GM21723 (cell line): ENCODE data around the gene ANP32B.
"Not testable (repeated sequence)": the region's sequence is repeated elsewhere in the genome, so short reads cannot be mapped to it uniquely, and the experiment has no call there.

Experiments
- ATAC-seq: cut with Tn5 transposase; IDR thresholded peaks from one replicate; pipeline ENCODE4 v1.9.1; 2021; ENCODE audit warnings: mild to moderate bottlenecking, moderate library complexity; ENCODE audit not compliant: unreplicated experiment

The ANP32B gene

DNA sequence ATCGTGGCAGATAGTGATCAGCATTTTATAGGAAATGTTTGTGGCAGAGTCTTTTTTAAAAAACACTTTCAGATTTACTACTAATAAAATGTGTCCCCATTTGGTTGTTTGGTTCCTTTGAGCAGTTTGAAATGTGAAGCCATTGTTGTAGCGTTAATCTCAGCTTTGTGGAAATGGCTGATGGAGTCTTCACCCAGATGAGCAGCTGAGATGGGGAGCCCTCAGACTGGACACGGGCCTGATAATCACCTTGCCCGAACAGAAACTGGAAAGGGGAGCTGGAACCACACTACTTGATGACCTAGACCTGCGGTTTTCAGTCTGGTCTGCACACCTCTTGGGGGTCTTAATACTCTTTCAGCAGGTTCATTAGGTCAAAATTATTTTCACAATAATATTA, 20.6 kb upstream of the ANP32B start:
- ATAC-seq = no peak

DNA sequence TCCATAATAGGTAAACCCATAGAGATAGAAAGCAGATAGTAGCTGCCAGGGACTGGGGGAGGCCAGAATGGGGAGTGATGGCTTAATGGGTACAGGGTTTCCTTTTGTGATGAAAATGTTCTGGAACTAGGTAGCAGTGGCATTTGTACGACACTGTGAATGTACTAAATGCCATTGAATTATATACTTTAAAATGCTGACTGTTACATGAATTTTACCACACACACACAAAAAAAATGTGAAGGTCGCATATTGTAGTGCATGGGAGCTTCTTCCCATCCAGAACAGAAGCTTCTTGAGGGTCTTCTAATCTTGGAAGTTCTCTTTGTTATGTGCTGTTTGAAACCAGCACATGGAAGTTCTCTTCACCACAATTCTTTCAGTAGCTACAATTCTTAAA, 19.9 kb upstream of the ANP32B start:
- ATAC-seq = no peak

DNA sequence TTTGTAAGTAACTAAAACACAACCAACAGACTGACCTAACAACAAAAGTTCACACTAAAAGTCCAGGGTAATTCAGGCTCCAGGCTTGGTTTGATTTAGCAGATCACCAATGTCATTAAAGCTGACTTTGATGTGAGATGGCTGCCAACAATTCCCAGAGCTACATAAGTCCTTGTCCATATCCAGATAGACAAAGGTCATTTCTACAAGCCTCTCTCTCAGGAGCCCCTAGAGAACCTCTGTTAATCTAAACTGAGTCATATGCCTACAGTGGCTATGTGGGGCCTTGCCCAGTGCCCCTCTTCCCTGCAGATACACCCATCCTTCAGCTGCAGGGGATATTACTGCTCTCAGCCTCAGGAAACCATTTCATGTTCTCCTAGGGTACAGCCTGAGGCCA, 18.2 kb upstream of the ANP32B start:
- ATAC-seq = no peak

DNA sequence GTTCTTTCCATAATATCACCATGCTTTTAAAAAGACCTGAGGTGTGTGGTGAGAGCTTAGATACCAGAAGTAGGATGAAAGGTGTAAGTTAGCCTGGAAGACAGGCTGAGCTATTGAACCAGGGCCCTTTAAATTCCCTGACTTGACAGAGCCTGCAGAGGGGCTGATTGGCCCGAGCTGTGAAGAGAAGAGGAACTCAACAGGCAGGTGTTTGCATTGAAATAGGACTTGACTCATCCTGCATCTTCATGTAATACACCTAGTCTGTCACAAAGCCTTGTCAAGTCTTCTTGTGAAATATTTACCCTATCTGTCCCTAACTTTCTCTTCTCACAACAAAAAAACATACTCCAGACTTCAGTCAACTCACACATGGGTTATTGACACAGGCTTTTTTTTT, 16.6 kb upstream of the ANP32B start:
- no peak for ATAC-seq

DNA sequence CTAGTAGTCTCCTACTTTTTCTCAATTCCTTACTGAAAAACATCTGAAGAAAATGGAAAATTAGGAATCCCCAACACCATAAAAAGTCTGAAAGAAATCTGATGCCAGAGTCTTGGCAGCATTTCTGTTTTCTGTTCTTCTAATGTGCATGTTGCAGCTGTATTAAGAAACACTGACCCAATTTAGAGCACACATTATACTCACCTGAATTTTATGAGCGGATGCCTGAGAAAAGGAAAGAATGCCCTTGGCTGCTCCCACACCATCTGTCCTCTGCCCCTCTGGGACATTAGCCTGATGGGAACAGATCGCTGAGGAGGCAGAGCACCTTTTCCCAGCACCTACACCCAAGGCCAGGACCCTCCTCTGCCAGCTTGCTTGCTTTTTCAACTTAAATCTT, 14.1 kb upstream of the ANP32B start:
- ATAC-seq = no peak

DNA sequence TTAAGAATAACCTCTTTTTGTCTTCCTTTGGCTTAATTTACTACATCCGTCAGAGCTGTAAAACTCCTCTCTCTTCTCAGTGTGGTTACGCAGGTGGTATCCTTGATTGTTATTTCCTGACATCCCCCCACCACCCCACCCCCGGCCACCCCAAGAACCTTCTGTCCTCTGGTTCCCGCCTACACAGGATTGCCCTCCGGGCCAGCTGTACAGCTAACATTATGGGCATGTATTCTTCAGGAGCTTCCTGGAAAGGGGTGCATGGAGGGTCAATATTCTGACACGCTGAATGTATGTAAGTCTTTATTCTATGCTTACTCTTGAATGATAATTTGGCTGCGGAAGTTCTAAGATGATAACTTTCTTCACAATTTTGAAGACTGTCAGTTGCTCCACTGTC, 13.0 kb upstream of the ANP32B start:
- ATAC-seq = no peak

DNA sequence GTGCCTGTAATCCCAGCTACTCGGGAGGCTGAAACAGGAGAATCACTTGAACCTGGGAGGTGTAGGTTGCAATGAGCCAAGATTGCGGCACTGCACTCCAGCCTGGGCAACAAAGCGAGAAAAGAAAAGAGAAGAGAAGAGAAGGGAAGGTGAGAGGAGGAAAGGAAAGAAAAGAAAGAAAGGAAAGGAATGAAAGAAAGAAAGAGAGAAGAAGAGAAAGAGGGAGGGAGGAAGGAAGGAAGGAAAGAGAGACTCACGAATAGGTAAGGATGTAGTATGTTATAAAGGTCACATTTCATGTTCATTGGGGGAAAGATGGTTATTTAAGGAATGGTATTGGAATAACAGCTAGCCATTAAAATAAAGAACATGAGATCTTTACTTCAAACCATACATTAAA, 10.4 kb upstream of the ANP32B start:
- no peak for ATAC-seq

DNA sequence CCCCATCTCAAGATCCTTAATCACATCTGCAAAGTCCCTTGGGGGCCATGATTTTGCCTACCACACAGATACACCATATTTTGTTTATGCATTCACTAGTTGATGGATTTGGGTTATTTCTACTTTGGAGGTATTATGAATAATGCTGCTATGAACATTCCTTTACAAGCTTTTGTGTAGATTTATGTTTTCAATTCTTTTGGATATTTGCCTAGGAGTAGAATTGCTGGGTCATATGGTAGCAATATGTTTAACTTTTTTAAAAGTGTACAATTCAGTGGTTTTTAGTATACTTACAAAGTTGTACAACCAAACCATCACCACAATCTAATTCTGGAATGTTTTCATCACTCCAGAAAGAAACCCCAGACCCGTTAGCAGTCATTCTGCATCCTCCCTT, 7.8 kb upstream of the ANP32B start:
- no peak for ATAC-seq

DNA sequence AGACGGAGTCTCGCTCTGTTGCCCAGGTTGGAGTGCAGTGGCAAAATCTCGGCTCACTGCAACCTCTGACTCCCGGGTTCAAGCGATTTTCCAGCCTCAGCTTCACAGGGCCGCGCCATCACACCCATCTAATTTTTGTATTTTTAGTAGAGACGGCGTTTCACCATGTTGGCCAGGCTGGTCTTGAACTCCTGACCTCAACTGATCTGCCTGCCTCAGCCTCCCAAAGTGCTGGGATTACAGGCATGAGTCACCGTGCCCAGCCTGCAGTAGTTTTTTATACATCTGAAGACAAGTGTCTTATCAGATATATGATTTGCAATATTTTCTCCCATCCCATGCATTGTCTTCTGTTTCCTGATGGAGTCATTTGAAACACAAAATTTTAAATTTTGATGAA, 6.5 kb upstream of the ANP32B start:
- ATAC-seq = not testable (repeated sequence)

DNA sequence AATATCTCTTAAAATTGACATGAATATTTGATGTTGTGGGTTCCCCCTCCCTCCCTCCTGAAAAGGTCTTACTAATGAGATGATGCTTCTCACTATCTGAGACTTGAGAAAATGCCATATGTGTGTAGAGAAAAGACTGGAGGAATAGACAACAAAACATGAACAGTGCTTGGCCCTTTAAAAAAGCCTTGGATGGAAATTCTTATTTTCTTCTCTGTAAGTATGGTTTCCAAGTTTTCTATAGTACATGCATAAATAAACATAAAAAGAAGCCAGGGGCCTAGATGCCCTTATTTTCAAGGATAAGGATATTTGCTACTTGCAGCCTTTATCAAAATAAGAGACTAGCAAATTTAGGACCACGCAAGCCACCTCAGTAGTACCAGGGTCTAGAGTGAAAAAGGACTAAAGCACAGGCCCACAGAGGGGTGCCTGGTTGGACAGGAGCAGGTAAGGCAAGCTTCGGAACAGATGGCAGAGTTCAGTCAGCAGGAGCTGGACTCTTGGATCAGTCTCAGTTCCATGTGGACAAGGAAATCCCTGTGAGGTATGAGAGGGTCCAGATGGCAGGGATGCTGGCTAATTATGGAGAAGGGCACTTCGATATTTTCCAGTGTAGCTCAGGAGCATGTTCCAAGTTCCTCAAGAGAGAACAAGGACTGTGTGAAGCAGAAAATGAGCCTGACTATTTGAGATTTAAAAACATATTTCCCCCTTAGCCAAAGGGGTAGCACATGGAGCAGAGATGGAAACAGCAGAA, 4.6 kb upstream of the ANP32B start:
- no peak for ATAC-seq

DNA sequence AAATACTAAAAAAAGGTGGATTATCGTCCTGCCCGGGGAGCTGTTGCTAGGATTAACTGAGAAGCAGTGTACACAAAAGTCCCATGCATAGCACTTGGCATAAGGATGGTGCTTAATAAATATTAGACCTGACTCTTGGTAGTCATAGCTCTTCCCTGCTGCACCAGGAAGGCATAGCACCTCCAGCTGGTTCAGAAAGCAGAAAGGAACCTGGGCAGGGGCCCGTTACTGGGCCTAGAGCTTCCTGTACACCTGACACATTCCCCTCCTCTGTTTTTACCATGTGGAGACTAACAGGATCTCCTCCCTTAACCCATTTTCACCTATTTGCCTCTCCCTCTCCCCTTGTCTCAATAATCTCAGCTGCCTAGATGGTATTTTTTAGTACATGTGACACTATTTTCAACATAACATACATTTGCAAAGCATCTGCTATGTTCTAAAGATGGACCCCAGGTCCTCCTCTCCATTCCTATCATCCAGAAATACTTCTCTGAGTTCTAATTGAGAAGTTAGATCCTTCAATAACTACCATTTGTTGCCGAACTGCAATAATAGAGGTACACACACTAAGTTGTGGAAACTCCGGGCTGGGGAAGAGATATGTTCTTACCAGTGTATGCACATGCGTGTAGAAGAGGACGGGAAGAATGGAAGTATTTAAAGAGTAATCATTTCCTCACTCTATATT, 3.2 kb upstream of the ANP32B start:
- no peak for ATAC-seq

DNA sequence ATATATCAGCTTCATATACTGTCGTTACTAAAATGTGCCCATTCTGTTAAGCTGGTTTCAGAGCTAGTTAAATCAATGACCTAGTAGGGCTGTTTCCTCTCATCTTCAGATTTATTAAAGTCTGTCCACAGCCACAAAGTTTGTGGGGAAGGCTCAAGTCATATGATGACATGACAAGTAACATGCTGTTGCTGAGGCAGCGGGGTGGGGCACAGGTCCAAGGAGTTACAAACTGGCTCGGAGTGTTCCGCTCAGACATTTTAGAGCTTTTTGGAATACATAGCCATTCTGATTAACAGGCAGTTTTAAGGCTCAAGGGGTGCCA, 2.7 kb upstream of the ANP32B start:
- no peak for ATAC-seq

DNA sequence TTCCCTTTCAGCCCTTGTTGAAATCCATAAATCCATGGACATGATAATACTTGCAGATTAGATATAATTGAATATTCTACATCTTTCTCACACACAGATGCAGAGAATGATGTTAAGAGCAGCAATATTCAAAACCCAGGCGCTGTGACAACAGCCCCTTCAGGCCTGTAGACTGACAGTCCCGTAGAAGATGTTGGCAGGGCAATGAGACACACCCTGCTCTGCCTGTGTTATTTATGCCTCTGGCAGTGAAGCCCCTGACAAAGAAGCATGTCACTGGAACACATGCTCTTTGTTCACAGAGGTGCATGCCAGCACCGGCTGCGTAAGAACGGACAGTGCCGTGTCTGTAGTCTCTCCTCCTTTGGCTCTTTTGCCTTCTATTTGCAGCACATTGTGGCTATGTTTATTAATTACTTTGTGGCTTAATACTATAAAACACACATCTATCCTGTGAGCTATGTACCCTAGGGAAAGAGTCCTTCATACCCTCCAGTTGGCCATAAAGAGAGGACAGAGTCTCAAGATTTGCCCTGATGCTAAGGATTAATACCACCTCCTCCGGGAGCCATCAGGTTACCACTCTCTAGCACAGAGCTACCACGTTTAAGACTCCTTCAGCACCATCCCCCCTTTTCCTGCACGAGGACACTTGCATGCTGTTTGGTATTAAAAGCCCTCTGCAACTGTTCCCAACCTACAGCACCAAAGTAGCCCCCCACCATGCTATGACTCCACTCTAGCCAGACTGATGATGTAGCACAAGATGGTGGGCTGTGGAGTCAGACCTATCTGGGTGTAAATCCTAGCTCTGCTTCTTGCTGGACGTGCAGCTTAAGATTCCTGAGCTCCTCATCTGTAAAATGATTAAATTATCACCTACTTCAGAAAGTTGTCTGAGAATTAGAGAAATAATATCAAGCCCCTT, 2.0 kb upstream of the ANP32B start:
- no peak for ATAC-seq

DNA sequence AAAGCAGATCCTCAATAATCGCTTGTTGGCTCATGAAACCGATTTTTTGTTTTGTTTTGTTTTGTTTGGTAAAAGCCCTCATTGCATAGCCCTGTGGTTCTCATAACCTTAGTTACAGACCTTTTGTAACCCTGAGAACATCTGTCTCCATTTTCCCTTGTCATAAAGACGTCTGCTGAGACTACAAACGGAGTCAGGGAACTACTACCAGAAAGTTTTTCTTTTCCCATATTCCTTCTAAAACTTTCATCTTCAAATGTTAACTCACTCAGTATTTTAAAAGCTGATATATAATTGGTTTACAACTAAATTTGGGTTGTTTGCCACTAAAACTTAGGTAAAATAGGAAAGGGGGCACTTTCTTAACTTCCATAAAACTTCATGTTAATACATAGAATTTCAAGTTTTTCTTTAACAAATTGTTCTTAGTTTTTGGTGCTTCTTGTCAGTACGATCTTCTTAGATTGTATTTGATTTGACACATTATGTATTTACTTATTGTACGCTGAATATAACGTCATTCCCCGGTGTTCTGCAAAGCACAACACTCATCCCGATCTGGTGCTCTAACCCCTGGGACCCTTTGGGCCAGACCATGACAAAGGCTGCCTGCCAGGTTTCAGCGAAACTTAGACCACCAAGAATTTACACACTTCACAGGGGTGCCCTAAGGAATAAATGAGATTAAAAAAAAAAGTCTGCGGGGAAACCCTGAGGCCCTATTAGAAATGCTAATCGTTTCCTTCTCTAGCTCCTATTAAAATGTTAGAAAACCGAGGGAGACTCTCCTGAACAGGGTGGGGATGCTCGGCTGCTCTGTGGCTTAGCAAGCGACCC, 1.1 kb upstream of the ANP32B start:
- ATAC-seq = no peak

DNA sequence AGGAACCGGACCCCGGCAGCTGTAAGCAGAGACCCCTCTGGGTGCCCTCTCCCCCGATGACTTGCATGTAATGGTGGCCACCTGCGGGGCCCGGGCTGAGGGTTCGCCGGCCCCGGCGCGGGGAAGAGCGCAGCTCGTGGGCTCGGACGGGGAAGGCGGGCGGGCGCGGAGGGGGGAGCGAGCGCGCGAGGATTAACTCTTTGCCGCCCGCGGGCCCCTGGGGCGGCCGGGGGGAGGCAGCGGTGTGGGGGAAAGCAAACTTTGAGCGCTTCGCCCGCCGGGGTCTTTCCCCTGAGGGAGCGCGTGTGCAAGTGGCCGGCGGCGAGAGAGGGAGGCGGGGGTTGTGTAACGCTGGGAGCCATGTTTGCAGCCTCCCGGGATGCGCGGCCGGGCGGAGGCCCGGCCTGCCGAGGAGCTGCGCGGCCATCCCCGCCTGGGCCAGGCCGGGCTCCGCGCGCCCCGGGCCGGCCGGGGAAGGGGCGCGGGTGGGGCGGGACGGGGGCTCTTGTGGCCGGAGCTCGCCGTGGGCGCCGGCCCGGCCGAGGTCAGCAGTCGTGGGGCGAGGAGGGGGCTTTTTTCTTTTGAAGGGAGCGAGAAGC, 547 bp downstream of the ANP32B start:
- peak; percentile 7 for ATAC-seq

DNA sequence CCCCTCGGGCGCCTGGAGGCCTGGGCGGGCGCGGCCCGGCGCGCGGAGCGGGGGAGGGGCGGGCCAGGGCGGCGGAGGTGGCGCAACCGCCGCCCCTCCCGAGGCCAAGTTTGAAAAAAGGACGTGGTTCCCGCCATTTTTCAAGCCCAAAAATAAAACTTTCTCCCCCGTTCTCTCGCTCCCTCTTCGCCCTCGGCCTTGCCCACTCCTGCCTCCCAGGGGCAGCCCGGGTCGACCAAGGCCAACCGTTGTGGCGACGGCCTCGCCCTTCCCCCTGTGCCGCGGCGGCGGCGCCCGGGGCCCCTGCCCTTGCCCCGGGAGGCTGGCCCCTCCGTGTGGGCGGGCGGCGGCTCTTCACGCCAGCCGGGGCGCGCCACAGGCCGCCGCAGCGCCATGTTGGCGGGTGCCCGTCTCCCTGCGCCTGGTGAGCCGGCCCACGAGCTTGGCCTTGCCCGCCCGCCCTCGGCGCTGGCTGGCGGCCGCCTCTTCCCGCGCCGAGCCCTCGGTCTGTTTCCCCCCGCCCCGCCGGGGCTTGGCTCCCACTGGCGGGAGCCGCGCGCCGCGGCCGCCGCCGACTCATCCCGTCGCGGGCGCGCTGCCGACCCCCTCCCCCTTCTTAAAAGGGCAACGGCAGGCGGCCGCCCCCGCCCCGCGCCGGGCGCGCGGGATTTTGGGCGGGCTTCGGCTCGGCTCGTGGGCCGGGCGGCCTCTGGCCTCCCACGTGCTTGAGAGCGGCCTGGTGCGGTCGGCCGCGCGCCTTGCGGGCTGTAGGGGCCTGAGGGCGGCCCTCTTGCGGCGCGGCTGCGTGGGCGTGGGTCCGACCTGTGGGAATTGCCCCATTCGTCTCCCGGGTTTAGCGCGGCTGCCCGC, 1.3 kb downstream of the ANP32B start:
- ATAC-seq = peak; percentile 24

DNA sequence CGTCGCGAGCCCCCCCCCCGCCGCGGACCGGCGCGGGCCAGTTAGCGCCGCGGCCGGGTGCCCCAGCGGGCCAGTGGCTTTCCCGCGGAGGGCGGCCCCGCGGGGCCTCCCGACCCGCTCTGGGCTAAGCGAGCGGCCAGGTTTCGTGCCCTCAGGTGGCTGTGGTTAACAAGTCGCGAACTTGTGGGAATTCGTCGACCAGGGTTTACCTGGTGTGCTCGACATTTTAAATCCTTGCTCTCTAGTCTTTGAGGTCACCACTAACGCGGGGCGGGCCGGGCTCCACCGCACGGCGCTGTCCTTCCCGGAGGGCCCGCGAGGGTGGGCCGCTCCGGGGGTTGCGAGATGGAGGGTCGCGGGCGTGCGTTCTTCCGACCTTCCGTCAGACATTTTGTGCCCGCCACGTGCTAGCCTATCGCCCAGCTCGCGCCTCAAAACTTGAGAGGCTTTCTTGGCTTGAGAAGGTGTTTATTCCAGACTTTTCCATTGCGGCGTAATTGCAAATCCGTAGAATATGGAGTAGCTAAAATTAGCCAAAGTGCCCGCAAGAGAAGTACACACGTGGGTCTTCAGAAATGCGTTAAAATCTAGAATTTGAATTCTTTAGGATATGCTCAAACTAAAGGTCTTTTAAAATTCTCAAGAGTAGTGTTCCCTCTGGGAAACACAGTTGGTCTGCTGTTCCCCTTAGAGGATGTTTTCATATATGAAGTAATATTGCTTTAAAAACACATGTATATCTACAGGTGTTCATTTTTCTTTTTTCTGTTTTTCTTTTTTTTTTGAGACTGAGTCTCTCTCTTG, 2.1 kb downstream of the ANP32B start:
- no peak for ATAC-seq

DNA sequence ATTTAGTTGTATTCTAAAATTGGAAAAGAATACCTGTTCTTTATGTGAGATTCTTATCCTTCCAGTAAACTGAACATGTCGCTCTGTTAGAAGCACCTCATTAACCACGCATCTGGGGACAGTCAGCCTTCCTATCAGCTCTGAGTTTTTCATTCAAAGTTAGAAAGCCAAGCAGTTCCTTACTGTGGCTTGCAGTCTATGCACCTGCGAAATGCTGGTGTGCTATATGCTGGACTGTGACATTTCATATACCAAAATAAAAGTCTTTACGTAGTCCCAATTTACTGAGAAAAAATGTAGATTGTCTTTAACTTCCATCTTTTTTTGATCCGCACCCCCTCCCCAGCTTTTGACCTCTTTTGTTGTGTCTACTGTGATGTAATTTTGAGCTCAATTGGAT, 4.3 kb downstream of the ANP32B start:
- ATAC-seq = no peak

DNA sequence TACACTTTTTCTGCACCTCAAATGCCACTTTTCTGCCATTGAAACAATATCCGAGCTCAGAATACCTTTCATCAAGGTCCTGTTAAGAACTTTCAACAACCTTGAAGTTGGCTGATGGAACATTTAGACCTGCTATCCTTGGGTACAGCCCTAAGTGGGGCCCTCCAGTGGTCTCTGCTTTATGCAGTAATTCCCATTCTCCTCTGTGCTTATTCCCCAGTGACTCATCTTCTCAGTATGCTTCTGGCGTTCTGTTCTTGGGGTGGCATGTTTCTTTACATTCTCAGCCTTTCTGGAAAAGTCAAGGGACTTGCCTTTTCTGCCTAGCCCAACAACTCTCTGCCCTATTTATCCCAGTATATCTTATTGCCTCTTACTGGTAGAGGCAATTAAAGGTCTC, 7.1 kb downstream of the ANP32B start:
- ATAC-seq = no peak
